ENCODE measurements around the gene SURF6.
"Not testable (repeated sequence)": the region's sequence is repeated elsewhere in the genome, so short reads cannot be mapped to it uniquely, and the experiment has no call there.

DNA sequence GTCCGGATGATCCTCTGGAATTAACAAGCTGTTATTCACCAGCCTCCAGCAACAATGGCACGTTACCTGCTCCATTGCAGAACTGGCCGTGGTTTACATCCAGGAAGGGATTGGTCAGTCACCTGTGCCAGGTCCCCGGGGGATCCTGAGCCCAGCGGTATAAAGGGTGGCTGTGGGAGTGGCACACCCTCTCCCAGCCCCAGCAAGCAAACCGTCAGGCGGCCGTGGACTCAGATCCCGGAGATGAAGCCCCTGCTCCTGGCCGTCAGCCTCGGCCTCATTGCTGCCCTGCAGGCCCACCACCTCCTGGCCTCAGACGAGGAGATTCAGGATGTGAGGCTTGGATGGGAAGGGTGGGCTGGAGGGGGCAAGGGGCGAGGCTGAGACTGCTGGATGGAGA lies 18.4 kb downstream of the SURF6 start:
- TF ChIP-seq POLR2AphosphoS5 (IDR thresholded peaks at IDR 0.05; ENCODE audit: borderline replicate concordance, low read depth, low read length); EZH2 (IDR thresholded peaks at IDR 0.05): not testable (repeated sequence)
